ENCODE results near the gene FER1L5.

- TF ChIP-seq CTCF (IDR thresholded peaks at IDR 0.05 in 8 of 11, conservative IDR thresholded peaks at IDR 0.05 in 3 of 11) (no peak), POLR2AphosphoS5 (IDR thresholded peaks at IDR 0.05) (no peak)
These were observed 40.9 kb upstream of the FER1L5 start for GRCh38 chr2:96601382-96602292.

All from spleen (tissue), 7 donors.